GM12873 (cell line): ENCODE data around the gene FBXO38.

ENCODE experiments used
- TF ChIP-seq, protein P1 (sequence below): IDR thresholded peaks from 2 replicates; pipeline ENCODE4 v1.5.1; 2012; ENCODE audit warnings: low read depth, mild to moderate bottlenecking, moderate library complexity, low read length, control low read depth; ENCODE audit not compliant: insufficient read depth; ENCODE audit errors: missing control alignments

The FBXO38 gene

DNA sequence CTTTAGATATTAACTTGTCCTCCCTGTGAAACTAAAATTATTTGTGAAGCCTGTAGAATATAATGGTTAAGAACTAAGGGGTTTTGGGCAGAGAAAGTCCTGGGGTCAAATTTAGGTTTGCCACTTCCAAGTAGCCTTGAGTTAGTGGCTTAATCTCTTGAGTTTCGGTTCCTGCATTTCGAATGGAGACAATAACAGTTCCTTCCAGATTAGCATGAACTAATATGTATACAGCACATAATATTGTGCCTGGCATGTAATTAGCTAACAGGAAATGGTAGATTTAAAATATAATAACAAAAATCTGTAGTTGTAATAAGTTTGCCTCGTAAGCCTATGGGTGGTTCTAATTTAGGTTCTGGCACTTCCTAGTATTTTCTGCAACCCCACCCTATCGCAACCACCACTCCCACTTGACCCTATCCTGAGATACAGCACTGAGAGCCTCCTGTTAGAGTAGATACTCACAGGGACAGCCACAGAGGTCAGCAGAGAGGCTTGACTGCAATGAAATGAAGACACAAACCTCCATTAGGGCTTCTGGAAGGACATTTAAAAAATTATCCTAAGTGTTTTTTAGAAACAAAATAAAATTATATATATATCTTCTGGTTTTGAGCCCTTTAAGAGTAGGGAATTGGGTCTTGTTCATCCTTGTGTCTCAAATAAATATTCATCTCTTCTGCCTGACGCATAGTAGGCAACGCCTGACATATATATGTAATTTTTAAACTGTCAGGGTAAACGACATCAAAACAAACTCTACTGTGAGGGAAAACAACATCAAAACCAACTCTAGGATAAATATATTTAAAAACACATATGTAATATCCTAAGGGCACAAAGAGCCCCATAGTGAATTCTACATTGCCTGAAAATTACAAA lies 39.9 kb upstream of the FBXO38 start:
- TF ChIP-seq, protein P1, sequence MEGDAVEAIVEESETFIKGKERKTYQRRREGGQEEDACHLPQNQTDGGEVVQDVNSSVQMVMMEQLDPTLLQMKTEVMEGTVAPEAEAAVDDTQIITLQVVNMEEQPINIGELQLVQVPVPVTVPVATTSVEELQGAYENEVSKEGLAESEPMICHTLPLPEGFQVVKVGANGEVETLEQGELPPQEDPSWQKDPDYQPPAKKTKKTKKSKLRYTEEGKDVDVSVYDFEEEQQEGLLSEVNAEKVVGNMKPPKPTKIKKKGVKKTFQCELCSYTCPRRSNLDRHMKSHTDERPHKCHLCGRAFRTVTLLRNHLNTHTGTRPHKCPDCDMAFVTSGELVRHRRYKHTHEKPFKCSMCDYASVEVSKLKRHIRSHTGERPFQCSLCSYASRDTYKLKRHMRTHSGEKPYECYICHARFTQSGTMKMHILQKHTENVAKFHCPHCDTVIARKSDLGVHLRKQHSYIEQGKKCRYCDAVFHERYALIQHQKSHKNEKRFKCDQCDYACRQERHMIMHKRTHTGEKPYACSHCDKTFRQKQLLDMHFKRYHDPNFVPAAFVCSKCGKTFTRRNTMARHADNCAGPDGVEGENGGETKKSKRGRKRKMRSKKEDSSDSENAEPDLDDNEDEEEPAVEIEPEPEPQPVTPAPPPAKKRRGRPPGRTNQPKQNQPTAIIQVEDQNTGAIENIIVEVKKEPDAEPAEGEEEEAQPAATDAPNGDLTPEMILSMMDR: no peak

DNA sequence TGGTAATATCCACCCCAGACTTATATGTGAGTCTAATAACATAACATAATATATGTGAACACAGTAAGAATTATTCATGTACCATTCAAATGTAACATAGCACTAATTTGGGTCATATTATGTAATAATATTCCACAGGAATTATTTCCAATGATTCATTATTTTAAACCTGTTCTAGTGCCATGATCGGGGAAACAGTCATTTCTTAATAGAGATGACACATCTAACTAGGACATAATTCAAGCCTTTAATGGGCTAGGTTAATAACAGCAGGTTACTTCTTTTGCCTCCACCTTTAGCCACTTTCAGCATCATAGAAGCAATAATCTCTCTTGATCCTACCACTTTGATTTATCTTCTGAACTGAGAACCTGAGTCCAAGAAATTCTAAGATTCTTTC lies 36.1 kb upstream of the FBXO38 start:
- TF ChIP-seq, protein P1: no peak

DNA sequence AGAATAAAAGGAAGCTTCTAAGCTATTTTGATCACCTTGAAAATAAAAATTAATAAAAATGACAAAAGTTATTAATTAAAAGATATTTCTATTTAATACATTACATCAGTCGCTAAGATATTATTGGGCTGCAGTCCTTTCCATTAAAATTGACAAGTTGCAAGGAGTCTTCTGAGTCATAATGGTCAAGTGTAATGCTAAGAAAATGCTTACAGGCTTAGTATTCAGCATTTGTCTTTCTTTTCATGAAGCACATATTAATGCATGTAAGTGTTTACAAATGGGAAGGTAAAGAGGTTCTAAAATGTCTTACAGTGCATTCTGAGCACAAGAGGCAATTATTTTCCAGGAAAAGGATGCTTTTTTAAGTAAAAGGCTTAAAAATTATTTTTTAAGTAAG lies 31.1 kb upstream of the FBXO38 start:
- TF ChIP-seq, protein P1: no peak

DNA sequence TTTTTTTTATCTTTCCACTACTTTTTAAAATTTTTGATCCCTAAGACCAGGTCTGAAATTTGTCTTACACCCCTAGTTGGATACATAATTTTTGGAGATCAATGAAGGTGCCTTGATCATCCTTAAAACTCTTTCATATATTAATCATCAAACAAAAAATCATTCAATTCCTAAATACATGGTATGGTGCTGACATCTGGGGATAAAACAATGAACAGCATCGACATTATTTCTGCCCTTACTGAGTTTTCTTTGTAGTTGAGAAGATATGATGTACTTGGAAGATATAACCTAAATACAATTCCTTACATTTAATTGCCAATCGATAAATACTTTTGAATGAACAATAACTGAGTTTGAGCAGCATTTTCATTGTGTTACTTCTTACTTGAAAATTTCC lies 30.1 kb upstream of the FBXO38 start:
- TF ChIP-seq, protein P1: no peak

DNA sequence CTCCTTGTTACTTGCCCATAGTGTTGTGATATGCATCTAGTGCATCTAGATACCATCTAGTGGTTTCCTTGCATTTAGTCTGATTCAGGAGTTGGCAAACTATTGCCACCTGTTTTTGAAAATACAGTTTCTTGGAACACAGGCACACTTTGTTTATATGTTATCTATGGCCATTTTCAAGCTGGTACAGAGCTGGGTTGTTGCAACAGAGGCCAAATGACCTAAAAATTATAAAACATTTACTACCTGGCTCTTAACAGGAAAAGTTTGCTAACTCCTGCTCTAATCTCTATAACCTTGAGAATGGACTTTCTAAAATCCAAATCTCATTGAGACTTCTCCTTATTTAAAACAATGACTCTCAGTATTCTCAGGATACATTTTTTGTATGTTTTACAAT lies 19.4 kb upstream of the FBXO38 start:
- TF ChIP-seq, protein P1: no peak

DNA sequence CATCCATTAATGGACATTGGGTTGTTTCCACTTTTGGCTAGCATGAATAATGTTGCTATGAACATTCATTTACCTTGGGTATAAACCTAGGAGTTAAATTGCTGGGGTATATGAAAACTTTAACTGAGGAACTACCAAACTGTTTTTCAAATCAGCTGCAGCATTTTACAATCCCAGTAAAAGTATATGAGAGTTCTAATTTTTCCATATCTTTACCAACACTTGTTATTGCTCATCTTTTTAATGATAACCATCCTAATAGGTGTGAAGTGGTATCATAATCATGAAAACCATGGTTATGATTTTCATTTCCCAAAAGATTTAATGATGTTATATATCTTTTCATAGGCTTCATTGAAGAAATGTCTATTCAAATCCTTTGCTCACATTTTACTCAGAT lies 15.5 kb upstream of the FBXO38 start:
- TF ChIP-seq, protein P1: no peak

DNA sequence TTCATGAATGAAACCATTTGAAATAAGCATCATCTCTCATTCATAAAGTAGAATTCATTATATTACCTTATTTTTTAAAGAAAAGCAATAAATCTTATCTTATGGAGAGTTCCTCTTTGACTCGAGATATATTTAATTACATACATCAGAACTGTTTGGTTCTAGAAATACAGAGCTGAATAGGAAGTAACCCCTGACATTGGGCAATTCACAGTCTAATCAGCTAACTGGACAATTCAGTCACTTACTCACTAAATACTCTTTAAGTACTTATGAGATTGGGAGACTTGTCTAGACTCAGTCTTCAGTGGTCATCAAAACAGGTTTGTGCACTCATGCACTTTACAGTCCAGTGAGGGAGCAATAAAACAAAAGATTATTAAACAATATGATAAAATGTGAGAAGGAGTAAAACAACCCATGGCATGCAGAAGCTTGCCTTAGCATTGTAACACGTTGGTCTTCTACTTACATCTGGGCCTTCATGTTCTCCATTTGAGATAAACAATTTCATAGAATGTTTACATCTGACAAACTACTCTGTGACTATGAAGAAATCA lies 11.5 kb upstream of the FBXO38 start:
- TF ChIP-seq, protein P1: no peak
